ENCODE results near the gene PNRC2. TPM values are rescaled to one million over a fixed set of nuclear protein-coding genes. Genes with fewer than 3 reads are reported as not detected.

PNRC2 gene
- total RNA-seq, 1 experiment from 2014 or later = 59.0 TPM

DNA sequence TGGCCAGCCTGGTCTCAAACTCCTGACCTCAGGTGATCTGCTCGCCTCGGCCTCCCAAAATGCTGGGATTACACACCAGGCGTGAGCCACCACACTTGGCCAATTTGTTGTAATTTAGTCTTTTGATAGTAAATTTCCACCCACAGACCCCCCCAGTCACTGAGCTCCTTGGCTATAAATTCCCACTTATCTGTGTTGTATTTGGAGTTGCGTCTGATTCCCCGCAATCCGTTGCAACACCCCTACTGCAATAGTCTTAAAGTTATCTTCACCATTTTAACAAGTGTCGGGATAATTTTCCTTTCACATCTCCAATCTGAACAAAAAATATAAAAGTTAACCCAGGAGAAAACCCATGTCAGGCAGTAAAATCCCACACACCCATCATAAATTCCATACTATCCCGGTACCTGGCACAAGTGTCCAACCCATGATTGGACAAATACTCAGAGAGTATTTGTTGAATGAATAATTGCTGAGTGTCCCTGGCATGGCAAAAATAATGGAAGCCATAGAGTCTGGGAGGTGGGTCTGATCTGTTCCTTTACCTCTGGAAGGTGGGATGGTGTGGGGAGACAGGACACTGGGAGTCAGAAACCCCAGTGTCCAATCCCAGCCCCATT lies 37.2 kb upstream of the PNRC2 start:
- BruUV-seq (replicated peaks) = no TSS peak
- DNase-seq = no peak
- Mint-ChIP-seq H3K9me3 (ENCODE audit: low read depth, unreplicated experiment) (no peaks in the 10 kb centered on the region), H3K4me3 (ENCODE audit: low read depth, unreplicated experiment) (no peak overlapping the region), H3K4me1 (ENCODE audit: low read depth, unreplicated experiment) (no peaks in the 10 kb centered on the region), H3K27ac (ENCODE audit: unreplicated experiment) (no peak overlapping the region), H3K36me3 (ENCODE audit: insufficient read depth, unreplicated experiment) (no peaks in the 10 kb centered on the region), H3K27me3 (ENCODE audit: unreplicated experiment) (no peaks in the 10 kb centered on the region)
- CTCF ChIA-PET = no interaction called here
- TF ChIP-seq CTCF (IDR thresholded peaks at IDR 0.05; ENCODE audit: unreplicated experiment) = no peak
- intact Hi-C loops (cut with micrococcal nuclease; ENCODE audit: unreplicated experiment) = no loop called here

DNA sequence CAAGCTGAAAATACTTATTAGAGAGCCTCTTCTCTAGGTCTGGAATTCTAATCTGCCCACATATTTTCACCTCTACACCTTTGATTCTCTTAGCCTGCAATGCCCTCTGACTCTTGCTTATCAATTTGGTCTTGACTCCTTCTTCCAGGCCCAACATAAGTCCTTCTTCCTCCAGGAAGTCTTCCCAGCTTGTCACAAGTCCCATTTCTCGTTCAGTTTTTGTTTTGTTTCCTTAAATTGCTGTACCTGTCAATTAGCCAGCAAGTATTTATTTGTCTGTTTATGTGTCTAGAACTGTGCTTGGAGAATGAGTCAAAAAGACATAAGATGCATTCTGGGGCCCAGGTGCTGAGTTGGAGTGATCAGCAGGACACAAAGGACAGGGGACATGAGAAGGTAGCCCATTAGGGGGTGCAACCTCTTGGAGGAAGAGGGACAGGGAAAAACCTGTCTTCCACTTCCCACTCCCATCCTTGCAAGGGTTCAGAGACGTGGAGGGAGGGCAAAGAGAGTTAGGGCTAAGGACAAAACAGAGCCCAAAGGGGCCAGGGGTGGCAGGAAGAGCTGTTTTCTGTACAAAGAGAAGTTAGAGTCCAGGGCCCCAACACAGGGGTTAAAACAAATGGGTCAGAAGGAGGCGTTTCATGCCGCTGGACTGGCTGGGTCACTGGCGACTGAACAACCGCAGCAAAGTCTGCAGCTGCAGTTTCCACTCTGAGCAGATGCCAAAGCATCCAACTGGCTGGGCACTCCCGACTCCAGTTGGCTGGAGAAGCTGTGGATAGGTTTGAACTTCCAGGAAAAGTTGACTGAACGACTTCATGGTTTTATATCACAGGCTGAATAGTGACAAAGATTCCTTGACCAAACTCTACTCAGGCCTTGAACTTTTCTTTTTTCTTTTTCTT lies 35.8 kb upstream of the PNRC2 start:
- CTCF ChIA-PET = no interaction called here
- DNase-seq = no peak
- no peak for TF ChIP-seq CTCF (IDR thresholded peaks at IDR 0.05; ENCODE audit: unreplicated experiment)
- Mint-ChIP-seq H3K4me3 (ENCODE audit: low read depth, unreplicated experiment) (no peak overlapping the region), H3K4me1 (ENCODE audit: low read depth, unreplicated experiment) (no peaks in the 10 kb centered on the region), H3K27me3 (ENCODE audit: unreplicated experiment) (no peaks in the 10 kb centered on the region), H3K27ac (ENCODE audit: unreplicated experiment) (no peak overlapping the region), H3K9me3 (ENCODE audit: low read depth, unreplicated experiment) (no peaks in the 10 kb centered on the region), H3K36me3 (ENCODE audit: insufficient read depth, unreplicated experiment) (no peaks in the 10 kb centered on the region)
- intact Hi-C loops (cut with micrococcal nuclease; ENCODE audit: unreplicated experiment) = no loop called here
- BruUV-seq (replicated peaks) = no TSS peak

DNA sequence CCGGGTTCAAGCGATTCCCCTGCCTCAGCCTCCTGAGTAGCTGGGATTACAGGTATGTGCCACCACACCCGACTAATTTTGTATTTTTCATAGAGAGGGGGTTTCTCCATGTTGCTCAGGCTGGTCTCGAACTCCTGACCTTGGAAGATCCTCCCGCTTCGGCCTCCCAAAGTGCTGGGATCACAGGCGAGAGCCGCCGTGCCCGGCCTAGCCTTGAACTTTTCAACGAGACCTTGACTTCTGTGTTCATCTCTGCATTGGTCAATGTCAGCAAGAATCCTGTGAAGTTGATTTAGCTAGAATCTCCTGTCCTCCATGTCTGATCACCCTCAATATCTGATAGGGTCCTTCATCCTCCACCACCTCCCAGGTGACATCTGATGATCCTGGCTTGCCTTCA lies 35.0 kb upstream of the PNRC2 start:
- no peaks in the 10 kb centered on the region for H3K4me1 Mint-ChIP-seq (ENCODE audit: low read depth, unreplicated experiment)
- no peaks in the 10 kb centered on the region for H3K27me3 Mint-ChIP-seq (ENCODE audit: unreplicated experiment)
- TF ChIP-seq CTCF (IDR thresholded peaks at IDR 0.05; ENCODE audit: unreplicated experiment) = no peak
- H3K4me3 Mint-ChIP-seq (ENCODE audit: low read depth, unreplicated experiment) = no peak overlapping the region
- no peaks in the 10 kb centered on the region for H3K36me3 Mint-ChIP-seq (ENCODE audit: insufficient read depth, unreplicated experiment)
- CTCF ChIA-PET = no interaction called here
- no peaks in the 10 kb centered on the region for H3K9me3 Mint-ChIP-seq (ENCODE audit: low read depth, unreplicated experiment)
- no TSS peak for BruUV-seq (replicated peaks)
- intact Hi-C loops (cut with micrococcal nuclease; ENCODE audit: unreplicated experiment) = no loop called here
- no peak for DNase-seq
- no peak overlapping the region for H3K27ac Mint-ChIP-seq (ENCODE audit: unreplicated experiment)

GRCh38 chr1:23925279-23925678 lies 34.3 kb upstream of the PNRC2 start:
- Mint-ChIP-seq H3K36me3 (ENCODE audit: insufficient read depth, unreplicated experiment) (no peaks in the 10 kb centered on the region), H3K4me1 (ENCODE audit: low read depth, unreplicated experiment) (no peaks in the 10 kb centered on the region), H3K4me3 (ENCODE audit: low read depth, unreplicated experiment) (no peak overlapping the region), H3K27ac (ENCODE audit: unreplicated experiment) (no peak overlapping the region), H3K27me3 (ENCODE audit: unreplicated experiment) (no peaks in the 10 kb centered on the region), H3K9me3 (ENCODE audit: low read depth, unreplicated experiment) (no peaks in the 10 kb centered on the region)
- CTCF ChIA-PET = no interaction called here
- no peak for TF ChIP-seq CTCF (IDR thresholded peaks at IDR 0.05; ENCODE audit: unreplicated experiment)
- no peak for DNase-seq
- intact Hi-C loops (cut with micrococcal nuclease; ENCODE audit: unreplicated experiment) = no loop called here
- no TSS peak for BruUV-seq (replicated peaks)
